H9 (cell line): ENCODE data around the gene PRIM2. TPM values are rescaled to one million over a fixed set of nuclear protein-coding genes. Genes with fewer than 3 reads are reported as not detected.
A peak's percentile ranks its signal among the peaks of the same experiment; 100 is the strongest.
"Not testable (repeated sequence)": the region's sequence is repeated elsewhere in the genome, so short reads cannot be mapped to it uniquely, and the experiment has no call there.

ENCODE experiments used
- DNase-seq: peaks from one replicate; pipeline ENCODE4 v3.0.0-alpha.2; 2017
- H2AFZ ChIP-seq: one replicate; pipeline ENCODE4 v1.6.1; 2013; ENCODE audit warnings: mild to moderate bottlenecking, low read length, control low read depth, moderate library complexity
- H2AK5ac ChIP-seq: 2 replicates; pipeline ENCODE4 v1.6.1; 2013; ENCODE audit warnings: low read length, control low read depth, mixed read lengths; ENCODE audit not compliant: insufficient read length
- H2BK120ac ChIP-seq: one replicate; pipeline ENCODE4 v1.6.1; 2013; ENCODE audit warnings: low read depth, mild to moderate bottlenecking, low read length, control low read depth, inconsistent platforms; ENCODE audit not compliant: poor library complexity, severe bottlenecking
- H2BK12ac ChIP-seq: 2 replicates; pipeline ENCODE4 v1.6.1; 2013; ENCODE audit warnings: low read length, control low read depth, mixed read lengths, low read depth; ENCODE audit not compliant: insufficient read length
- H2BK15ac ChIP-seq: 2 replicates; pipeline ENCODE4 v1.6.1; 2013; ENCODE audit warnings: low read depth, low read length, control low read depth
- H2BK20ac ChIP-seq: one replicate; pipeline ENCODE4 v1.6.1; 2013; ENCODE audit warnings: low read depth, mild to moderate bottlenecking, low read length, control low read depth, inconsistent platforms; ENCODE audit not compliant: poor library complexity, severe bottlenecking
- H2BK5ac ChIP-seq: 2 replicates; pipeline ENCODE4 v1.6.1; 2013; ENCODE audit warnings: low read length, control low read depth, mixed read lengths; ENCODE audit not compliant: insufficient read length
- H3K14ac ChIP-seq: 2 replicates; pipeline ENCODE4 v1.6.1; 2013; ENCODE audit warnings: low read length, control low read depth; ENCODE audit not compliant: insufficient read depth
- H3K18ac ChIP-seq: 2 replicates; pipeline ENCODE4 v1.6.1; 2013; ENCODE audit warnings: low read depth, mild to moderate bottlenecking, mixed read lengths, low read length, control low read depth; ENCODE audit not compliant: insufficient read length
- H3K23ac ChIP-seq: 2 replicates; pipeline ENCODE4 v1.6.1; 2013; ENCODE audit warnings: low read length, control low read depth, mixed read lengths, low read depth; ENCODE audit not compliant: insufficient read length
- H3K23me2 ChIP-seq: 2 replicates; pipeline ENCODE4 v1.6.1; 2013; ENCODE audit warnings: low read depth, mild to moderate bottlenecking, mixed read lengths, low read length, control low read depth; ENCODE audit not compliant: insufficient read length, poor library complexity, severe bottlenecking
- H3K27ac ChIP-seq: 2 replicates; pipeline ENCODE4 v1.5.1; 2013; ENCODE audit warnings: low read length, control low read depth, mixed read lengths, low read depth; ENCODE audit not compliant: insufficient read length
- H3K27me3 ChIP-seq: 2 replicates; pipeline ENCODE4 v1.6.1; 2013; ENCODE audit warnings: low read length, control low read depth, inconsistent platforms; ENCODE audit not compliant: insufficient read depth
- H3K4ac ChIP-seq: 2 replicates; pipeline ENCODE4 v1.6.1; 2013; ENCODE audit warnings: low read depth, mild to moderate bottlenecking, control low read depth, inconsistent platforms, low read length, moderate library complexity
- H3K4me1 ChIP-seq: 2 replicates; pipeline ENCODE4 v1.6.1; 2013; ENCODE audit warnings: low read length, control low read depth, inconsistent platforms; ENCODE audit not compliant: insufficient read depth
- H3K4me2 ChIP-seq: 2 replicates; pipeline ENCODE4 v1.6.1; 2013; ENCODE audit warnings: low read length, control low read depth, mixed read lengths; ENCODE audit not compliant: insufficient read length, insufficient read depth
- H3K56ac ChIP-seq: 2 replicates; pipeline ENCODE4 v1.6.1; 2013; ENCODE audit warnings: low read depth, mild to moderate bottlenecking, mixed read lengths, low read length, control low read depth; ENCODE audit not compliant: insufficient read length
- H3K79me1 ChIP-seq: 2 replicates; pipeline ENCODE4 v1.6.1; 2013; ENCODE audit warnings: low read depth, mild to moderate bottlenecking, moderate library complexity, low read length, control low read depth, inconsistent platforms; ENCODE audit not compliant: insufficient read depth, poor library complexity, severe bottlenecking
- H3K79me2 ChIP-seq: 2 replicates; pipeline ENCODE4 v1.6.1; 2013; ENCODE audit warnings: low read length, control low read depth, inconsistent platforms; ENCODE audit not compliant: insufficient read depth
- H3K9ac ChIP-seq: 2 replicates; pipeline ENCODE4 v1.6.1; 2013; ENCODE audit warnings: low read length, control low read depth, mixed read lengths; ENCODE audit not compliant: insufficient read length; ENCODE audit errors: extremely low read depth
- H3K9me3 ChIP-seq: one replicate; pipeline ENCODE4 v1.6.1; 2013; ENCODE audit warnings: low read depth, low read length, inconsistent platforms; ENCODE audit not compliant: control insufficient read depth
- H3T11ph ChIP-seq: one replicate; pipeline ENCODE4 v1.6.1; 2013; ENCODE audit warnings: mild to moderate bottlenecking, low read length, control low read depth, inconsistent platforms
- H4K20me1 ChIP-seq: one replicate; pipeline ENCODE4 v1.6.1; 2013; ENCODE audit not compliant: control insufficient read depth, insufficient read length, insufficient read depth
- H4K5ac ChIP-seq: 2 replicates; pipeline ENCODE4 v1.6.1; 2013; ENCODE audit warnings: low read depth, mild to moderate bottlenecking, mixed read lengths, low read length, control low read depth; ENCODE audit not compliant: insufficient read length
- H4K8ac ChIP-seq: replicated peaks from 2 replicates; pipeline ENCODE4 v1.6.1; 2013; ENCODE audit warnings: low read length, control low read depth, mixed read lengths, low read depth; ENCODE audit not compliant: insufficient read length
- H4K91ac ChIP-seq: 2 replicates; pipeline ENCODE4 v1.6.1; 2013; ENCODE audit warnings: low read depth, mild to moderate bottlenecking, moderate library complexity, mixed read lengths, low read length, control low read depth; ENCODE audit not compliant: insufficient read length
- H3K27ac Mint-ChIP-seq, 3 experiments: 2 replicates in 2 of 3; 3 replicates in 1 of 3; pipeline ENCODE4 v1.8.0; 2020 to 2021; ENCODE audit warnings: mixed read lengths in 3 of 3, mild to moderate bottlenecking in 1 of 3, moderate library complexity in 1 of 3
- H3K27me3 Mint-ChIP-seq: 2 replicates; pipeline ENCODE4 v1.8.0; 2021; ENCODE audit warnings: low read depth, mild to moderate bottlenecking, moderate library complexity, mixed read lengths
- H3K36me3 Mint-ChIP-seq, 3 experiments: 2 replicates in 2 of 3; 3 replicates in 1 of 3; pipeline ENCODE4 v1.8.0; 2020 to 2021; ENCODE audit warnings: low read depth in 3 of 3, mixed read lengths in 3 of 3; ENCODE audit not compliant: insufficient read depth in 1 of 3
- H3K4me1 Mint-ChIP-seq, 2 experiments: 2 replicates each; pipeline ENCODE4 v1.8.0; 2020; ENCODE audit warnings: mixed read lengths in 2 of 2
- H3K4me3 Mint-ChIP-seq, 2 experiments: 2 replicates in 1 of 2; 3 replicates in 1 of 2; pipeline ENCODE4 v1.8.0; 2020 to 2021; ENCODE audit warnings: mild to moderate bottlenecking in 2 of 2, mixed read lengths in 2 of 2, moderate library complexity in 1 of 2
- H3K9me3 Mint-ChIP-seq, 2 experiments: 2 replicates in 1 of 2; 3 replicates in 1 of 2; pipeline ENCODE4 v1.8.0; 2020; ENCODE audit warnings: mild to moderate bottlenecking in 2 of 2, mixed read lengths in 2 of 2, moderate library complexity in 1 of 2
- WGBS: extraction: QIAGEN DNeasy Blood & Tissue Kit; methylation state at CpG from one replicate; pipeline ENCODE4 v1.1.7; 2013; ENCODE audit warnings: missing lambda C conversion rate, low lambda C conversion rate, mixed read lengths; ENCODE audit not compliant: insufficient read length; ENCODE audit errors: extremely low coverage; 5-methylcytosine and 5-hydroxymethylcytosine counted together
- total RNA-seq: library from RNA; stranded (reverse); gene quantifications from 2 replicates; pipeline ENCODE4 v1.2.1, GENCODE V29; 2021

Gene PRIM2
- total RNA-seq, 1 experiment from 2014 or later, result 43.0 TPM

- not testable (repeated sequence) for H2BK15ac ChIP-seq, H3K14ac ChIP-seq, H3K9ac ChIP-seq, H3T11ph ChIP-seq, H3K79me2 ChIP-seq, H3K79me1 ChIP-seq, H2BK20ac ChIP-seq, H3K9me3 ChIP-seq, H2AK5ac ChIP-seq, H3K23ac ChIP-seq, H2AFZ ChIP-seq, H3K4me1 ChIP-seq, H2BK5ac ChIP-seq, H3K4ac ChIP-seq, H3K4me3 Mint-ChIP-seq, H4K20me1 ChIP-seq, H3K27ac ChIP-seq, DNase-seq, H3K18ac ChIP-seq, H2BK120ac ChIP-seq, H4K8ac ChIP-seq, H3K23me2 ChIP-seq, H3K4me2 ChIP-seq, H2BK12ac ChIP-seq, H3K56ac ChIP-seq, H3K27me3 Mint-ChIP-seq, H4K91ac ChIP-seq, H3K27me3 ChIP-seq, H4K5ac ChIP-seq
- Mint-ChIP-seq H3K36me3 (peaks cover 8 to 15% (median 10%) of the 10 kb centered on the region in 3 experiments), H3K9me3 (peaks cover 14 to 17% of the 10 kb centered on the region in 2 experiments), H3K4me1 (peaks cover 36 to 51% of the 10 kb centered on the region in 2 experiments), H3K27ac (peak overlapping the region; percentile 20 to 86 (median 82); a peak in 5 of 7 replicates)
- WGBS, result no CpG with 5 or more reads among the region's 5 CpGs
Measured at GRCh38 chr6:57463809-57464208, 146.4 kb downstream of the PRIM2 start.

- not testable (repeated sequence) for H3T11ph ChIP-seq, H3K4me1 ChIP-seq, H2BK20ac ChIP-seq, H4K91ac ChIP-seq, H2AK5ac ChIP-seq, H3K79me1 ChIP-seq, H3K27ac Mint-ChIP-seq, H3K27me3 ChIP-seq, H3K23ac ChIP-seq, H3K79me2 ChIP-seq, H3K18ac ChIP-seq, H3K4me2 ChIP-seq, H2AFZ ChIP-seq, H3K4me3 Mint-ChIP-seq, H4K5ac ChIP-seq, H3K56ac ChIP-seq, H2BK120ac ChIP-seq, H3K14ac ChIP-seq, H3K4ac ChIP-seq, H4K20me1 ChIP-seq, H3K23me2 ChIP-seq, H2BK15ac ChIP-seq, H3K9ac ChIP-seq, H3K27ac ChIP-seq, H3K9me3 ChIP-seq, H3K27me3 Mint-ChIP-seq, DNase-seq, H2BK5ac ChIP-seq, H4K8ac ChIP-seq, H2BK12ac ChIP-seq
- Mint-ChIP-seq H3K36me3 (peaks cover 8 to 15% (median 10%) of the 10 kb centered on the region in 3 experiments), H3K9me3 (peaks cover 14 to 17% of the 10 kb centered on the region in 2 experiments), H3K4me1 (peaks cover 50 to 56% of the 10 kb centered on the region in 2 experiments)
- WGBS, result no CpG with 5 or more reads among the region's 3 CpGs
Measured at GRCh38 chr6:57465968-57466367, 148.5 kb downstream of the PRIM2 start.
